ENCODE data around the gene RIMBP3C.
"Not testable (repeated sequence)": the region's sequence is repeated elsewhere in the genome, so short reads cannot be mapped to it uniquely, and the experiment has no call there.

The RIMBP3C gene

DNA sequence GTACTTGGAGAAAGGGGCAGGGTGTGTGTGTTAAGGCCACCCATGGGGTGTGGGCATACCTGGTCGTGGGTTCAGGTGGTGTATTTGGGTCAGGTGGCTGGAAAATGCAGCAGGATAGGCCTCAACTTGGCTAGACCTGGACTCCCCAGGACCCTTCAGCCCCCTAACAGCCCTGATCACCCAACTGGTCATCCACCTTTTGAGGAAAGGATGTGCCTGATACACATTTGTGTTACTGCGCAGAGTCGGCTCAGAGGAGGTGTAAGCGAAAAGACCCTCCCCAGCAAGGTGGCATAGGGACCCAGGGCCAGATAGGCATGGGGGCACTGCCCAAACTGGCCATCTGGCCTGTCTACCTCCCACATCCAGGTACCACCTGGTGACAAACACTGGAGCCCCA is at the start of gene RIMBP3C:
TSS of gene RIMBP3C (minus strand) at position 101 of the 400 bp plus-strand sequence. CDS start 485 bp downstream, outside the sequence.
- DNase-seq; H3K4me1 ChIP-seq (ENCODE audit: insufficient read depth, low read length); ATAC-seq (ENCODE audit: insufficient read depth, low read depth); H4K20me1 ChIP-seq (ENCODE audit: insufficient read depth, low read length); H3K27ac ChIP-seq (ENCODE audit: low read length); H3K27me3 ChIP-seq (ENCODE audit: insufficient read depth, low read length, poor library complexity); H3K36me3 ChIP-seq (ENCODE audit: insufficient read depth, low read length); H3K4me2 ChIP-seq (ENCODE audit: insufficient read depth, low read length); H3K4me3 ChIP-seq (ENCODE audit: low read depth in 1 of 2, low read length in 2 of 2); H3K9ac ChIP-seq (ENCODE audit: low read depth, low read length); H3K79me2 ChIP-seq (ENCODE audit: insufficient read depth, low read length); H2AFZ ChIP-seq (ENCODE audit: low read depth, low read length); H3K9me3 ChIP-seq (ENCODE audit: insufficient read depth, low read length, severe bottlenecking): not testable (repeated sequence)

DNA sequence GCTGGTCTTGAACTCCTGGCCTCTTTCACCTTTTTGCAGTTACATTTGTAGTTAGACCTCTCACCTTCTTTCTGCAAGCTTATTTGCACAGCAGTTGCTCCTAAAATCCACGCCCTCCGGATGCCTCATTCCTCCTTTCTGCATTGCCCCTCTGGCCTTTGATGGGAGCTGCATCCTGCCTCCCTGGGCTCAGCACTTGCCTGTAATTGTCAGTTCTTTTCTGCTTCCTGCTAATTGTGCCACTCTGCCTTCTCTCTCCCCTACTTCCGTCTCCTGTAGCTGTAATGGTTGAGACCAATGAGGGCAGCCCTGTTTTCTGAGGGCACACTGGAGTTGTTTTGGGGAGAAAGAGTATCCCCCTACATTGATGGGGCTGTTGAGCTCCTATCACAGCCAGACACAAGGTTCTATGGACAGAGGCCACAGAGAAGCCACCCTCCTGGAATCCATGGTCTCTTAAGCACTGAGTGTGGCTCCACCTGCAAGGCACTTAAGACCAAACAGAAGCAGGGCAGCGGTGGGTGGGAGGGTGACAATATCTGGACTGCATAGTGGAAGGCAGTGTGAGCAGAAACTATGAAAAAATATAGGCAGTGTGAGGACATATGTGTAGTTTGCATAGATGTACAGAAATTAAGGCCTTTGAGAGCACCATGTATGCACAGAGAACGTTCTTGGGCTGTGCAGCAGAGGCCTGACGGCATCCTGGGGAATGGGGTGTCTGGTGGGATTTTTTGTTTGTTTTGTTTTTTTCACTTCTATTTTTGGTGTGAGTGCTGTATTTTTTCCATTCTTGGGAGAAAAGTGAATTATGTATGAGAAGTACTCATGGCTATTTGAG is 48.0 kb upstream of the RIMBP3C start:
- Histone ChIP-seq H3K9me3 (ENCODE audit: insufficient read depth, low read length, severe bottlenecking) (no peaks in the 10 kb centered on the region), H3K27ac (ENCODE audit: low read length) (no peak overlapping the region), H3K4me1 (ENCODE audit: insufficient read depth, low read length) (no peaks in the 10 kb centered on the region), H3K79me2 (ENCODE audit: insufficient read depth, low read length) (peaks cover 97% of the 10 kb centered on the region), H3K36me3 (ENCODE audit: insufficient read depth, low read length) (peaks cover 54% of the 10 kb centered on the region), H3K4me2 (ENCODE audit: insufficient read depth, low read length) (no peak overlapping the region), H4K20me1 (ENCODE audit: insufficient read depth, low read length) (peaks cover 83% of the 10 kb centered on the region), H3K27me3 (ENCODE audit: insufficient read depth, low read length, poor library complexity) (no peaks in the 10 kb centered on the region), H3K4me3 (ENCODE audit: low read depth in 1 of 2, low read length in 2 of 2) (no peak overlapping the region), H2AFZ (ENCODE audit: low read depth, low read length) (no peak overlapping the region), H3K9ac (ENCODE audit: low read depth, low read length) (no peak overlapping the region)
- DNase-seq (no peak), ATAC-seq (ENCODE audit: insufficient read depth, low read depth) (no peak)
- no peak for TF ChIP-seq EZH2 (IDR thresholded peaks at IDR 0.05; ENCODE audit: borderline replicate concordance, low read depth, low read length, severe bottlenecking)
- no peak for TF ChIP-seq CTCF (IDR thresholded peaks at IDR 0.05; ENCODE audit: borderline replicate concordance, extremely low read depth, low read length, poor library complexity, severe bottlenecking)

DNA sequence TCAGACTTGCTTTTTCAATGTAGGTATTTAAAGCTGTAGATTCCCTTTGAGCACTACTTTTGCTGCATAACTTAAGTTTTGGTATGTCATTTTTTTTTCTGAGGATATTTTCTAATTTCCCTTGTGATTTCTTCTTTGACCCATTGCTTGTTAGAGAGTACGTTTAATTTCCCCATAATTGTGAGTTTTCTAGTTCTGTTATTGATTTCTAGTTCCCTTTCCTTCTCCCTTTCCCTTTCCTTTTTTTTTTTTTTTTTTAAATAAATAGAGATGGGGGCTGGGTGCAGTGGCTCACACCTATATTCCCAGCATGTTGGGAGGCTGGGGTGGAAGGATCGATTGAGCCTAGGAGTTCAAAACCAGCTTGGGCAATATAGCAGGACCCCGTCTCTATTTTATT is 47.0 kb upstream of the RIMBP3C start:
- Histone ChIP-seq H3K27ac (ENCODE audit: low read length) (no peak overlapping the region), H3K9ac (ENCODE audit: low read depth, low read length) (no peak overlapping the region), H2AFZ (ENCODE audit: low read depth, low read length) (no peak overlapping the region), H3K4me1 (ENCODE audit: insufficient read depth, low read length) (no peaks in the 10 kb centered on the region), H3K9me3 (ENCODE audit: insufficient read depth, low read length, severe bottlenecking) (no peaks in the 10 kb centered on the region), H3K27me3 (ENCODE audit: insufficient read depth, low read length, poor library complexity) (no peaks in the 10 kb centered on the region), H3K36me3 (ENCODE audit: insufficient read depth, low read length) (peaks cover 62% of the 10 kb centered on the region), H4K20me1 (ENCODE audit: insufficient read depth, low read length) (peaks cover 88% of the 10 kb centered on the region), H3K4me2 (ENCODE audit: insufficient read depth, low read length) (no peak overlapping the region), H3K4me3 (ENCODE audit: low read depth in 1 of 2, low read length in 2 of 2) (no peak overlapping the region), H3K79me2 (ENCODE audit: insufficient read depth, low read length) (peaks cover 99% of the 10 kb centered on the region)
- ATAC-seq (ENCODE audit: insufficient read depth, low read depth) (no peak), DNase-seq (no peak)
- TF ChIP-seq CTCF (IDR thresholded peaks at IDR 0.05; ENCODE audit: borderline replicate concordance, extremely low read depth, low read length, poor library complexity, severe bottlenecking) (no peak), EZH2 (IDR thresholded peaks at IDR 0.05; ENCODE audit: borderline replicate concordance, low read depth, low read length, severe bottlenecking) (no peak)

- not testable (repeated sequence) for H3K27me3 ChIP-seq (ENCODE audit: insufficient read depth, low read length, poor library complexity); H3K27ac ChIP-seq (ENCODE audit: low read length); DNase-seq; H3K9me3 ChIP-seq (ENCODE audit: insufficient read depth, low read length, severe bottlenecking); ATAC-seq (ENCODE audit: insufficient read depth, low read depth); H3K4me1 ChIP-seq (ENCODE audit: insufficient read depth, low read length); H3K9ac ChIP-seq (ENCODE audit: low read depth, low read length); H3K4me2 ChIP-seq (ENCODE audit: insufficient read depth, low read length); H3K4me3 ChIP-seq (ENCODE audit: low read depth in 1 of 2, low read length in 2 of 2); H2AFZ ChIP-seq (ENCODE audit: low read depth, low read length)
- peaks cover 93% of the 10 kb centered on the region for H4K20me1 ChIP-seq (ENCODE audit: insufficient read depth, low read length)
- peaks cover 68% of the 10 kb centered on the region for H3K36me3 ChIP-seq (ENCODE audit: insufficient read depth, low read length)
- peaks cover 100% of the 10 kb centered on the region for H3K79me2 ChIP-seq (ENCODE audit: insufficient read depth, low read length)
Measured at GRCh38 chr22:21596356-21597135, 45.3 kb upstream of the RIMBP3C start.
